Activated effector memory CD4-positive, alpha-beta T cell treated with Interleukin-2 at 50 U/mL for 16 hours (primary cell): ENCODE results near the gene TREH.
"Not testable (repeated sequence)": the region's sequence is repeated elsewhere in the genome, so short reads cannot be mapped to it uniquely, and the experiment has no call there.

Experiments used
- DNase-seq: peaks from one replicate; pipeline ENCODE4 v3.0.0-alpha.2; 2020

The TREH gene, protein sequence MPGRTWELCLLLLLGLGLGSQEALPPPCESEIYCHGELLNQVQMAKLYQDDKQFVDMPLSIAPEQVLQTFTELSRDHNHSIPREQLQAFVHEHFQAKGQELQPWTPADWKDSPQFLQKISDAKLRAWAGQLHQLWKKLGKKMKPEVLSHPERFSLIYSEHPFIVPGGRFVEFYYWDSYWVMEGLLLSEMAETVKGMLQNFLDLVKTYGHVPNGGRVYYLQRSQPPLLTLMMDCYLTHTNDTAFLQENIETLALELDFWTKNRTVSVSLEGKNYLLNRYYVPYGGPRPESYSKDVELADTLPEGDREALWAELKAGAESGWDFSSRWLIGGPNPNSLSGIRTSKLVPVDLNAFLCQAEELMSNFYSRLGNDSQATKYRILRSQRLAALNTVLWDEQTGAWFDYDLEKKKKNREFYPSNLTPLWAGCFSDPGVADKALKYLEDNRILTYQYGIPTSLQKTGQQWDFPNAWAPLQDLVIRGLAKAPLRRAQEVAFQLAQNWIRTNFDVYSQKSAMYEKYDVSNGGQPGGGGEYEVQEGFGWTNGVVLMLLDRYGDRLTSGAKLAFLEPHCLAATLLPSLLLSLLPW

GRCh38 chr11:118679483-118679882, at the start of gene TREH:
Gene TREH, minus strand, starts transcription at chr11:118679650. Its CDS starts 23 bp downstream, at chr11:118679627.
- no peak for DNase-seq

DNA sequence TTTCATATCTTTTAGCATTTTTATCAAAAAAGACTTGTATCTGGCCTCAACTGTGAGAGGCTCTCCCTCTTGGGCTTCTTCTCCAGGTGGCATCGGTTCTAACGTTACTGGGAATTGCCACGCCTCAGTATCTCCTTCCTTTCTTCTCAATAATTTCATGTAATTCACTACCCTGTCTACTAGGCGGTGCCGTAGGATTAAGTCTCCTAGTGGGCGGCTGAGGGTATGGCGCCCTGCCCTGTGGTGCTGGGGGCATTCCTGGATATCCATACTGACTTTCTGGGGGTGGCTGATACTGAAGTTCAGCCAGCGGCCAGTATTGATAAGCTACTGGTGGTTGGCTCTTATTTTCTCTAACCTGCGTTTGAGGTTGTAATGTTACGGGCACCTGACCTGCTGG, 48.7 kb upstream of the TREH start:
- DNase-seq, result not testable (repeated sequence)

DNA sequence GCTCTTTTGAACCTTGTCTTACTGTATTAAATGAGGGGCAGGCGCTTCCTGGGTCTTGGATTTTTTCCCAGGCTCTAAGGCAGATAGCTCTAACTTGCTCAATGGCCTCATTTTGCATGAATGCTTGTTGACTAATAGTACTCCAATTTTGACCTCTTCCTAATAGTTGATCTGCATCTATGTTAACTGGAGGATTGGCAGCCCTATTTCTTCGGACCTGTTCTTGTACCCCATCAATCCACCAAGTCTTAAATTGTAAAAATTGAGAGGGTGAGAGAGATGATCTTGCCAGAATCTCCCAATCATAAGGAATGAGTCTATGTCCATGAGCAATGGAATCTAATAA, 48.2 kb upstream of the TREH start:
- DNase-seq, result not testable (repeated sequence)

DNA sequence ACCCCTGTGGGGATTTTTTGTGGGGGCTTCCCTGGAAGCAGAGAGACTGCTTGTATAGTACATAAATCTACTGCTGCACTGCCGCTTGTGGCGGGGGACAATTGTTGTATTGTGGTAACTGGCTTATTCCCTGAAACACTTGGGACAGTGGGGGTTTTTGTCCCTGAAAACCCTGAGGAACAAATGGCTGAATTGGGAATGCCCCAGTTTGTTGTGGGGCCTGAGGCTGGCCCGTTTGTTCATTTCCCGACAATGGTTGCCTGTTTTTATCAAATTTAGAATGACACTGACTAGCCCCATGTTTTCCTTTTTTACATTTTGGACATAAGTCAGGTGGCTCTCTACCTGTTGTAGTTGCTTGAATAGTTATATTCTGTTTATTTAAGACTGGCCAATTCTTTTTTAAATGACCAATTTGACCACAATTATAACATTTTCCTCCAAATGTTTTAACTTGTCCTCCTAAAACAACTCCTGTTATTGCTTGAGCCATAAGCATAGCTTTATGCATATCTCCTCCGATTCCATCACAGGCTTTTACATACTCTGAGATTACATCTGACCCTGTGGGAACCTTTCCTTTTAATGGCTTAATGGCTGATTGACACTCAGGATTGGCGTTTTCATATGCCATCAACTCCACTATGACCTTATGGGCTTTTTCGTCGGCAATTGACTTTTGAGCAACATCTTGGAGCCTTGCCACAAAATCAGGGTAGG, 47.7 kb upstream of the TREH start:
- DNase-seq, result not testable (repeated sequence)

- not testable (repeated sequence) for DNase-seq
Measured at GRCh38 chr11:118721478-118722015, 42.1 kb upstream of the TREH start.

DNA sequence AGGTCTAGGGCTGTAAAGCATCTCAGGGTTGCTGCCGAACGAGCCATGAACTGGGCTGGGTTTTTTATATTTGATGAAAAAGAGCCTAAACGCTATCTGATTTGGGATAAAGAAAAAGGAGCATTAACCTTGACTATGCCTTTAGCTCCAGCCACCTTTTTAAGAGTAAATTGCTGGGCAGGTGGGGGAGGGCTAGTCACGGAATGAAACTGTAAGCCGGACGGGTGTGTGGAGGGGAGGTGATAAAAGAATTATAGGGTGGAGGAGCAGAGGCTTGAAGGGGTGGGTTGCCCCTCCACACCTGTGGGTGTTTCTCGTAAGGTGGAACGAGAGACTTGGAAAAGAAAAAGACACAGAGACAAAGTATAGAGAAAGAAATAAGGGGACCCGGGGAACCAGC, 41.3 kb upstream of the TREH start:
- DNase-seq, result not testable (repeated sequence)

DNA sequence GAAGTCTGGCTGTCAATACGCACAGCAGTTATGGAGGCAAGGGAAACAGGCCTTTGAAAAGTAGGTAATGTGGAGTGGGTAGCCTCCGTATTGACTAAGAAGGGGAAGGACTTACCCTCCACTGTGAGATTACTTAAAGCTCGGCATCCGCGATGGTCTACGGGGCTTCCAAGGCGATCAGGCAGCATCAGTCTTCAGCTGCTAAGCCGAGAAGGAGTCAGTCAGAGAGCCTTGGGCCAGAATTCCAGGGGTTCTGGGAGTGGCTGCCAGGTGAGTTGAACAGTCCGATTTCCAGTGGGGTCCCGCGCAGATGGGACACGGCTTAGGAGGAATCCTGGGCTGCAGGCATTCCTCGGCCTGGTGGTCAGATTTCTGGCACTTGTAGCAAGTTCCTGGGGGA, 40.6 kb upstream of the TREH start:
- not testable (repeated sequence) for DNase-seq

DNA sequence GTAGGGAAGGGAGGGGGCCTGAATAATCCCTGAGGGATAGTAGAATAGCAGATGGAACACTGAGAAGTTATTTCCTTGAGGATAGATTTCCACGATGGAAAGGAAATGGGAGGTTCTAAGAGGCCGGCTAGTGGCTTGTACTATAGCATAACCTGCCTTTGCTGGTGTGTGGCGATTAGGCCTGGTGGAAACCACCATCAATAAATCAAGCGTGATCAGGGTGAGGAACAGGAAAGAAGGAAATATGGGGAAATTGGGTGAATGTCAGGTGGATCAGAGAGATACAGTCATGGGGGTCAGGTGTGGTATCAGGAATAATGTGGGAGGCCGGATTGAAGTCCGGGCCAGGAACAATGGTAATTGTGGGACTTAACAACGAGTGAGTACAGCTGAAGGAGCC, 39.1 kb upstream of the TREH start:
- DNase-seq, result not testable (repeated sequence)

DNA sequence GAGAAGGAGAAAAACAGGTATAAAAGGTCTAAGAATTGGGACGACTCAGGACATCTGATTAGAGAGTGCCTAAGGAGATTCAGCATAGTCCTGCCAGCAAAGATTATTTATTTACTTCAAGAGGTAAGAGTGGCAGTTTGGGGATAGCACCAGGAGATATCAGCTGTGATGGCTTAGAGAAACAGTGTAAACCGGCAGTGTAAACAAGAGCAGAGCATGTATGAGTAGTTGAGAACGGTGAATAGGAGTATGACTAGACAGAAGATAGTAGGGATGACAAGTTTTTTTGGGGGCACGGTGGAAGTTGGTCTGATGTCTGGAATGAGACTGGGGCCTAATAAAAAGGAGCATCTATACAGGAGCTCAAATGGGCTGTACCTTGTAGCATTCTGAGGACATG, 38.3 kb upstream of the TREH start:
- not testable (repeated sequence) for DNase-seq

DNA sequence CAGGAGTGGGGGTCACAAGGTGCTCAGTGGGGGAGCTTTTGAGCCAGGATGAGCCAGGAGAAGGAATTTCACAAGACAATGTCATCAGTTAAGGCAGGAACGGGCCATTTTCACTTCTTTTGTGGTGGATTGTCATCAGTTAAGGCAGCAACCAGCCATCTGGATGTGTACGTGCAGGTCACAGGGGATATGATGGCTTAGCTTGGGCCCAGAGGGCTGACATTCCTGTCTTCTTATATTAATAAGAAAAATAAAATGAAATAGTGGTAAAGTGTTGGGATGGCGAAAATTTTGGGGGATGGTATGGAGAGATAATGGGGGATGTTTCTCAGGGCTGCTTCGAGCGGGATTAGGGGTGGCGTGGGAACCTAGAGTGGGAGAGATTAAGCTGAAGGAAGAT, 37.8 kb upstream of the TREH start:
- not testable (repeated sequence) for DNase-seq

- no peak for DNase-seq
Measured at GRCh38 chr11:118715837-118716260, 36.4 kb upstream of the TREH start.

DNA sequence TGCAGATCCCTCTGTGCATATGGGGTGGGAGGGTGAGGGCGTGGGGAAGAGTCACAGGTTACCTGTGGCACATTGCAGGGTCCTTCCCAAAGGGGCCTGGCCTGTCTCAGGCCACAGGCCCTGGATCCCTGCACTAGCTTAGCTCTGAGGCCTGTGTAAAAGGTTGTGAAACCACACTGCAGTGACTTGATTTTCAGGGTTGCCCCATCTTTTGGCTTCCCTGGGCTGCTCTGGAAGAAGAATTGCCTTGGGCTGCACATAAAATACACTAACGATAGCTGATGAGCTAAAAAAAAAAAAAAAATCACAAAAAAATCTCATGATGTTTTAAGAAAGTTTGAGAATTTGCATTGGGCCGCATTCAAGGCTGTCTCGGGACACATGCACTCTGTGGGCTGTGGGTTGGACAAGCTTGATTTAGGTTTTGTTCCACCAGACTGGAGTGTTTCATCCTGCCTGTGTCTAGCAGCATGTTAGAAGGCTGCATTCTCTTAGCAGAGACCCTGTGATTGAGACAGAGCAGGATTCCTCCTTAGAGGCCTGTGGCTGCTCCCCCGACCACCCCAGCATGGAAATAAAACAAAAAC, 35.9 kb upstream of the TREH start:
- DNase-seq, result no peak

GRCh38 chr11:118714816-118715215, 35.4 kb upstream of the TREH start:
- DNase-seq, result no peak

DNA sequence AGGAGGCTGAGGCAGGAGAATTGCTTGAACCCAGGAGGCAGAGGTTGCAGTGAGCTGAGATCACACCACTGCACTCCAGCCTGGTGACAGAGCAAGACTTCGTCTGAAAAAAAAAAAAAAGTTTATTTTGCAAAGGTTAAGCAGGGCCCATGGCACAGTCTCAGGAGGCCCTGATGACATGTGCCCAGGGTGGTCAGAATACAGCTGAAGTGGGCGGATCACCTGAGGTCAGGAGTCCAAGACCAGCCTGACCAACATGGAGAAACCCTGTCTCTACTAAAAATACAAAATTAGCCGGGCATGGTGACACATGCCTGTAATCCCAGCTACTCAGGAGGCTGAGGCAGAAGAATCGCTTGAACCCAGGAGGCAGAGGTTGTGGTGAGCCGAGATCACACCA, 35.0 kb upstream of the TREH start:
- DNase-seq, result not testable (repeated sequence)

GRCh38 chr11:118708296-118708695, 28.8 kb upstream of the TREH start:
- DNase-seq, result no peak

GRCh38 chr11:118706546-118706825, 27.0 kb upstream of the TREH start:
- no peak for DNase-seq

DNA sequence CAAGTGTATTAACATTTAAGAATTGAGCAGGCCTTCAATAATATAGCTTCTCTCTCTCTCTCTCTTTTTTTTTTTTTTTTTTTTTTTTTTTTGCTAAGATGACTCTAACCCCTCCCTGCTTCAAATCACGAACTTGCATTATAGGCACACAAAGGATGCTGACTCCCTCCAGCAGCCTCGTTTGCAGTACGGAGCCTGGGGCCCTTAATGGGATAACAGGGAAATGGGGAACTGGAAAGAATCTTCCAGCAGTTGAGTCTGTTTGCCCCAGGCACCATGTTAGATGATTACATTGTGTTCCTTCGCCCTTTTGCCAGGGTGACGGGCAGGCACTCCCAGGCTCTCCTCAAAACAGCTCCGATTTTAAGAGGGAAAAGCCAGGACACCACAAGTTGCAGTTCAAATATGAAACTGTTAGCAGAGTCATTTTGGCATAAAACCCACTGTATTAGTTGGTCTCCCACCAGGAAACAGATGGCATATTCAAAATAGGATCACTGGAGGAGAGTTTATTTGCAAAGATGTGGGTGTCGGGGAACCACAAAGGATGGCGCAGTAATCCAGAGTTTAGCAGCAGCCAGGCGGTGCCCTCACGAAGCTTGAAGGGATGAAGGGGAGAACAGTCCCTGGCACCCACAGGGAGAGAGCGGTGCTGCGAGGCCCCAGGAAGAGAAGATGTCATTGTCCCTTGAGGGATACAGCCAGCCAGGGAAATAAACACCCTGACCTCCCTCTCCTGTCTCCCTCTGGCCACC, 26.5 kb upstream of the TREH start:
- DNase-seq, result no peak

GRCh38 chr11:118705111-118705741, 25.8 kb upstream of the TREH start:
- DNase-seq, result peak; percentile 53

- DNase-seq, result no peak
Measured at GRCh38 chr11:118703563-118704106, 24.2 kb upstream of the TREH start.

- DNase-seq, result peak; percentile 61
Measured at GRCh38 chr11:118699506-118700220, 20.2 kb upstream of the TREH start.

DNA sequence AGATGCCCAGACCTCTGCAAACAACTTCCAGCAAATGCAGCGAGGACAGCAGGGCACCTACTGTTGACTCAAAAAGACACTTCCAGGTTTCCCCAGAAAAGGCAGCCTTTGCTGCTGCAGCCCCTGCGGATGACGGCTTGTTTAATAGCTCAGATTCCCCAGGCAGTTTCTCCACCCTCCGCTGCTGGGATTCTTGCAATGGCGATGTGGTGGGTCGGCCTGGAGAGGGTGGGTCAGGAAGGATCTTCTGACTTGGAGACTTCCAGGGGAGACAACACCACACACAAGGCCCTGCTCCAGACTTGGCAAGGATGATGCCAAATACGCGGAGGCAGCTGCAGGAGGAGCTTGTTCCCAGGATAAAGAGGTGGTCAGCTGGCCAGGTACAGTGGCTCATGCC, 17.9 kb upstream of the TREH start:
- no peak for DNase-seq
